ENCODE measurements around the gene CLTCL1. TPM values are rescaled to one million over a fixed set of nuclear protein-coding genes. Genes with fewer than 3 reads are reported as not detected.

The CLTCL1 gene
- total RNA-seq, 1 donor from 2014 or later, result 28.2 TPM

GRCh38 chr22:19253143-19253542 lies 38.4 kb downstream of the CLTCL1 start:
- no peak for DNase-seq (ENCODE audit: low read depth)
- H3K27me3 ChIP-seq (ENCODE audit: control insufficient read depth, insufficient read depth, low read length), result no peaks in the 10 kb centered on the region
- H3K4me3 ChIP-seq (ENCODE audit: low read depth, low read length), result no peak overlapping the region
- no peak for TF ChIP-seq CTCF (IDR thresholded peaks at IDR 0.05; ENCODE audit: insufficient read depth, low read length, poor library complexity, severe bottlenecking)
- H3K36me3 ChIP-seq (ENCODE audit: control insufficient read depth, insufficient read depth, low read length), result no peaks in the 10 kb centered on the region

DNA sequence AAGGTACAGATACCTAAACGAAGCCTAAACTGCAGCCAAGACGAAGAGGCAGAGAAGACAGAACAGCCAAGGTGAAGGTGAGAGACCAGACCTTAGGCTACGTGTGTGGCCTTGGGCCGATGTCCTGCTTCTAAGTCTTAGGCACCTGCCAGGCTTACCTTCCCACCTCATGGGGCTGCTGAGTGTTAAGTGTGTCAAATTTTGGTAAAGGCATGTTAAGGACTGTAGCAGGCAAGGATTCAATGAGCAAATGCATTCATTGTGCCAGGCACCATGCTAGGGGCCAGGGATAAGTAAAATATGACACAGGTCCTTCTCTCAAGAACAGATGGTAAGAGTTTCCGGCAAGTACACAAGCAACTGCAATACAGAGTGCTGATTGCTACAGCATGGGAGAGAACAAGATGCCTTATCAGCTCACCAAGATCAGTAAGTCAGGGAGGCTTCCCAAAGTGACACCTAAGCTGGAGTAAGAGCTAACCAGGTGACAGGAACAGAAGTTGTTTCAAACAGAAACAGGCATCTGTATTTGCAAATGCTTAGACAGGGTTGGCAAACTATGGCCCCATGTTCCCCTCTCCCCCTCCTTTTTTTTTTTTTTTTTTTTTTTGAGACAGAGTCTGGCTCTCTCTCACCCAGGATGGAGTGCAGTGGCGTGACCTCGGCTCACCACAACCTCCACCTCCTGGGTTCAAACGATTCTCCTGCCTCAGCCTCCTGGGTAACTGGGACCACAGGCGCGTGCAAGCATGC lies 46.7 kb downstream of the CLTCL1 start:
- H3K4me3 ChIP-seq (ENCODE audit: low read depth, low read length), result no peak overlapping the region
- TF ChIP-seq CTCF (IDR thresholded peaks at IDR 0.05; ENCODE audit: insufficient read depth, low read length, poor library complexity, severe bottlenecking), result no peak
- no peaks in the 10 kb centered on the region for H3K27me3 ChIP-seq (ENCODE audit: control insufficient read depth, insufficient read depth, low read length)
- peaks cover 1% of the 10 kb centered on the region for H3K36me3 ChIP-seq (ENCODE audit: control insufficient read depth, insufficient read depth, low read length)
- DNase-seq (ENCODE audit: low read depth), result no peak

- Histone ChIP-seq H3K4me3 (ENCODE audit: low read depth, low read length) (no peak overlapping the region), H3K27me3 (ENCODE audit: control insufficient read depth, insufficient read depth, low read length) (no peaks in the 10 kb centered on the region), H3K36me3 (ENCODE audit: control insufficient read depth, insufficient read depth, low read length) (peaks cover 1% of the 10 kb centered on the region)
- TF ChIP-seq CTCF (IDR thresholded peaks at IDR 0.05; ENCODE audit: insufficient read depth, low read length, poor library complexity, severe bottlenecking), result no peak
- no peak for DNase-seq (ENCODE audit: low read depth)
Observed at GRCh38 chr22:19242699-19243098, 48.8 kb downstream of the CLTCL1 start.

- no peak for TF ChIP-seq CTCF (IDR thresholded peaks at IDR 0.05; ENCODE audit: insufficient read depth, low read length, poor library complexity, severe bottlenecking)
- Histone ChIP-seq H3K4me3 (ENCODE audit: low read depth, low read length) (no peak overlapping the region), H3K36me3 (ENCODE audit: control insufficient read depth, insufficient read depth, low read length) (peaks cover 1% of the 10 kb centered on the region), H3K27me3 (ENCODE audit: control insufficient read depth, insufficient read depth, low read length) (no peaks in the 10 kb centered on the region)
- DNase-seq (ENCODE audit: low read depth), result no peak
Observed at GRCh38 chr22:19241593-19241906, 50.0 kb downstream of the CLTCL1 start.

DNA sequence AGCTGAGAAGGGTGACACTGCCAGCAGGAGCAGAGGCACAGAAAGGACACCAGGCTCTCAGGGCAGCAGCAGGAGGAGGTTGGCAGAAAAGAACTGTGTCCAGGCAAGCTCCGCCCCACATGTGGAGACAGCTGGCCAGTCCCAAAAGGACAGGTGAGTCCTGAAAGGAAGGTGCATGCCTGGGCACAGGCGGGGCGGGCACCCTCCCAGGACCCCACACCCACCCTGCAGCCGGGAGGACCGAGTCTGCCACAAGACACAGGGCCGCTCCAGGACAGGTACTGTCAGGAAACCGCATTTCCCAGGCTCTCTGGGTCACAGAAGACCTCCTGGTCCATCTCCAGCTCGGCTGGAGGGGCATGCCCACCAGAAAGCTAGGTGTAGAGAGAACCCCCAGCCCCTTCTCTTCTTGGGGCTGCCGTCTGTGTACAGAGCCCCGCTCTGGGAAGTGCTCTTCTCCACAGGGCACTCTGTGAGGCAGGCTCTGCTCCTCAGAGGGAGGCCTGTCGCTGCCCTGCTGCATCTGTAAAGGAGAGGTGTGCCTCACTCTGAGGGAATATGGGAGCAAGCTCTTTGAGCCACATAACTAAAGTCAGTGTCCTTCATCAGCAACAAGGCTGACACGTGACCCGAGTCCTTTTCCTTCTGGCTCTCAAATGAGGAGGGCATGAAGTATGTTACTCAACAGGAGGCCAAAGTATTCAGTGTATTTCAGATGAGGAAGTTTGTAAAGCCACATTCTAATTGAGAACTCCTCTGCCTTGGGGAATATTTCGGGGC lies 50.5 kb downstream of the CLTCL1 start:
- TF ChIP-seq CTCF (IDR thresholded peaks at IDR 0.05; ENCODE audit: insufficient read depth, low read length, poor library complexity, severe bottlenecking), result no peak
- DNase-seq (ENCODE audit: low read depth), result no peak

More for the DNA sequence above, 50.5 kb downstream of the CLTCL1 start:
- Histone ChIP-seq H3K27me3 (ENCODE audit: control insufficient read depth, insufficient read depth, low read length) (no peaks in the 10 kb centered on the region), H3K36me3 (ENCODE audit: control insufficient read depth, insufficient read depth, low read length) (peaks cover 1% of the 10 kb centered on the region), H3K4me3 (ENCODE audit: low read depth, low read length) (no peak overlapping the region)
